Fibroblast of lung (primary cell): ENCODE measurements around the gene RFK.

Experiments used
- EZH2 ChIP-seq: IDR thresholded peaks from 2 replicates; pipeline ENCODE4 v1.5.1; 2012; ENCODE audit warnings: low read length, control low read depth, mild to moderate bottlenecking; ENCODE audit errors: missing control alignments
- TF ChIP-seq, protein P1 (sequence below), 2 donors: IDR thresholded peaks in 1 of 2; conservative IDR thresholded peaks in 1 of 2; 1 replicate in 1 of 2; 2 replicates in 1 of 2; pipeline ENCODE4 v1.5.1; 2011 to 2012; ENCODE audit warnings: low read length in 2 of 2, control low read depth in 1 of 2, inconsistent platforms in 1 of 2, low read depth in 1 of 2, mild to moderate bottlenecking in 1 of 2

GRCh38 chr9:76377791-76378190, 16.4 kb downstream of the RFK start:
- TF ChIP-seq, protein P1, sequence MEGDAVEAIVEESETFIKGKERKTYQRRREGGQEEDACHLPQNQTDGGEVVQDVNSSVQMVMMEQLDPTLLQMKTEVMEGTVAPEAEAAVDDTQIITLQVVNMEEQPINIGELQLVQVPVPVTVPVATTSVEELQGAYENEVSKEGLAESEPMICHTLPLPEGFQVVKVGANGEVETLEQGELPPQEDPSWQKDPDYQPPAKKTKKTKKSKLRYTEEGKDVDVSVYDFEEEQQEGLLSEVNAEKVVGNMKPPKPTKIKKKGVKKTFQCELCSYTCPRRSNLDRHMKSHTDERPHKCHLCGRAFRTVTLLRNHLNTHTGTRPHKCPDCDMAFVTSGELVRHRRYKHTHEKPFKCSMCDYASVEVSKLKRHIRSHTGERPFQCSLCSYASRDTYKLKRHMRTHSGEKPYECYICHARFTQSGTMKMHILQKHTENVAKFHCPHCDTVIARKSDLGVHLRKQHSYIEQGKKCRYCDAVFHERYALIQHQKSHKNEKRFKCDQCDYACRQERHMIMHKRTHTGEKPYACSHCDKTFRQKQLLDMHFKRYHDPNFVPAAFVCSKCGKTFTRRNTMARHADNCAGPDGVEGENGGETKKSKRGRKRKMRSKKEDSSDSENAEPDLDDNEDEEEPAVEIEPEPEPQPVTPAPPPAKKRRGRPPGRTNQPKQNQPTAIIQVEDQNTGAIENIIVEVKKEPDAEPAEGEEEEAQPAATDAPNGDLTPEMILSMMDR (conservative IDR thresholded peaks at IDR 0.05 in 1 of 2, IDR thresholded peaks at IDR 0.05 in 1 of 2; ENCODE audit: low read depth in 1 of 2, low read length in 2 of 2) = no peak
- no peak for TF ChIP-seq EZH2
